ENCODE data around the gene SF3B4. TPM values are rescaled to one million over a fixed set of nuclear protein-coding genes. Genes with fewer than 3 reads are reported as not detected.

Gene SF3B4
- total RNA-seq, 1 experiment from 2014 or later: 127 TPM

DNA sequence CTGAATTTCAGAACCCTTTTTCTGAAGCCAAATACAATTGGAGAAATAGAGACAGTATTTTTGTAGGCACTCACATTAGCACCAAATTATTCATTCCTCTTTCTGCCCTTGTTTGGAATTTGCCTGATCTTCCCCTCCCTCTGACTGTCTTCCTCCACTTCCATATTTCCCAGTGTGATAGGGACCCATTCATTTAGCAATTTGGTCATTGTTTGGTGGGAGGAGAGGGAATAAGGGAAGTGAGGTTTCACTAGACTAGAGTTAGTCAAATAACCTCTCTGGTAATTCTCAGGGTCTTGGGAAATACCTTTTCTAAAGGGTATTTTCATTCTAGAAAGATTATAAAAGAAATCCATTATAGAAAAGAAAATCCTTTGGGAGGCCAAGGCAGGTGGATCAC lies 40.0 kb upstream of the SF3B4 start:
- H2BK5ac ChIP-seq (ENCODE audit: insufficient read length, low read length): no peak overlapping the region
- H2BK12ac ChIP-seq (ENCODE audit: insufficient read length, low read depth, low read length): no peak overlapping the region
- no peak overlapping the region for H3T11ph ChIP-seq (ENCODE audit: low read length)
- H4K20me1 ChIP-seq (ENCODE audit: control insufficient read depth, insufficient read depth, insufficient read length): no peaks in the 10 kb centered on the region
- no peak overlapping the region for H2AFZ ChIP-seq (ENCODE audit: low read length)
- no peaks in the 10 kb centered on the region for H3K23me2 ChIP-seq (ENCODE audit: insufficient read length, low read depth, low read length, poor library complexity, severe bottlenecking)
- no peak overlapping the region for H3K23ac ChIP-seq (ENCODE audit: insufficient read length, low read depth, low read length)
- Mint-ChIP-seq H3K4me1 (no peaks in the 10 kb centered on the region), H3K4me3 (no peak overlapping the region), H3K36me3 (ENCODE audit: insufficient read depth in 1 of 3, low read depth in 3 of 3) (peaks cover 11 to 55% (median 54%) of the 10 kb centered on the region in 3 experiments; a peak in 6 of 7 replicates), H3K9me3 (no peaks in the 10 kb centered on the region), H3K27me3 (ENCODE audit: low read depth) (no peaks in the 10 kb centered on the region), H3K27ac (no peak overlapping the region; a peak in 1 of 7 replicates)
- no peak overlapping the region for H2BK120ac ChIP-seq (ENCODE audit: low read depth, low read length, poor library complexity, severe bottlenecking)
- no peak overlapping the region for H3K27ac ChIP-seq (ENCODE audit: insufficient read length, low read depth, low read length)
- no peak overlapping the region for H4K91ac ChIP-seq (ENCODE audit: insufficient read length, low read depth, low read length)
- no peak overlapping the region for H2BK15ac ChIP-seq (ENCODE audit: low read depth, low read length)
- no peaks in the 10 kb centered on the region for H3K79me2 ChIP-seq (ENCODE audit: insufficient read depth, low read length)
- no peak overlapping the region for H2BK20ac ChIP-seq (ENCODE audit: low read depth, low read length, poor library complexity, severe bottlenecking)
- H3K14ac ChIP-seq (ENCODE audit: insufficient read depth, low read length): no peak overlapping the region
- no peak overlapping the region for H3K4me2 ChIP-seq (ENCODE audit: insufficient read depth, insufficient read length, low read length)
- H3K9ac ChIP-seq (ENCODE audit: extremely low read depth, insufficient read length, low read length): no peak overlapping the region
- no peaks in the 10 kb centered on the region for H3K4me1 ChIP-seq (ENCODE audit: insufficient read depth, low read length)
- no peak for TF ChIP-seq CTCF (conservative IDR thresholded peaks at IDR 0.05)
- H3K79me1 ChIP-seq (ENCODE audit: insufficient read depth, low read depth, low read length, poor library complexity, severe bottlenecking): no peaks in the 10 kb centered on the region
- H4K8ac ChIP-seq (replicated peaks; ENCODE audit: insufficient read length, low read depth, low read length): no peak overlapping the region
- no peak overlapping the region for H3K18ac ChIP-seq (ENCODE audit: insufficient read length, low read depth, low read length)
- no peaks in the 10 kb centered on the region for H3K27me3 ChIP-seq (ENCODE audit: insufficient read depth, low read length)
- DNase-seq: no peak
- no peak overlapping the region for H2AK5ac ChIP-seq (ENCODE audit: insufficient read length, low read length)
- no peak overlapping the region for H3K4ac ChIP-seq (ENCODE audit: low read depth, low read length)
- no peaks in the 10 kb centered on the region for H3K9me3 ChIP-seq (ENCODE audit: control insufficient read depth, low read depth, low read length)
- H3K56ac ChIP-seq (ENCODE audit: insufficient read length, low read depth, low read length): no peak overlapping the region
- H4K5ac ChIP-seq (ENCODE audit: insufficient read length, low read depth, low read length): no peak overlapping the region
